ENCODE results near the gene SPAST. TPM values are rescaled to one million over a fixed set of nuclear protein-coding genes. Genes with fewer than 3 reads are reported as not detected.
A peak's percentile ranks its signal among the peaks of the same experiment; 100 is the strongest.
"Not testable (repeated sequence)": the region's sequence is repeated elsewhere in the genome, so short reads cannot be mapped to it uniquely, and the experiment has no call there.

Gene SPAST, protein sequence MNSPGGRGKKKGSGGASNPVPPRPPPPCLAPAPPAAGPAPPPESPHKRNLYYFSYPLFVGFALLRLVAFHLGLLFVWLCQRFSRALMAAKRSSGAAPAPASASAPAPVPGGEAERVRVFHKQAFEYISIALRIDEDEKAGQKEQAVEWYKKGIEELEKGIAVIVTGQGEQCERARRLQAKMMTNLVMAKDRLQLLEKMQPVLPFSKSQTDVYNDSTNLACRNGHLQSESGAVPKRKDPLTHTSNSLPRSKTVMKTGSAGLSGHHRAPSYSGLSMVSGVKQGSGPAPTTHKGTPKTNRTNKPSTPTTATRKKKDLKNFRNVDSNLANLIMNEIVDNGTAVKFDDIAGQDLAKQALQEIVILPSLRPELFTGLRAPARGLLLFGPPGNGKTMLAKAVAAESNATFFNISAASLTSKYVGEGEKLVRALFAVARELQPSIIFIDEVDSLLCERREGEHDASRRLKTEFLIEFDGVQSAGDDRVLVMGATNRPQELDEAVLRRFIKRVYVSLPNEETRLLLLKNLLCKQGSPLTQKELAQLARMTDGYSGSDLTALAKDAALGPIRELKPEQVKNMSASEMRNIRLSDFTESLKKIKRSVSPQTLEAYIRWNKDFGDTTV
- total RNA-seq = 8.7 TPM
- long read RNA-seq, full-length matches to known transcripts = 3 of 8 reads
- long read RNA-seq, partial matches to known transcripts = 1 of 8 reads
- long read RNA-seq, other reads (novel, unspliced or antisense) = 4 of 8 reads

- Histone ChIP-seq H3K4me3 (peak within 1 kb of the TSS; percentile 91), H3K9me3 (replicated peaks) (no peaks in the 10 kb centered on the region), H3K36me3 (no peaks in the 10 kb centered on the region), H3K27ac (replicated peaks) (peak within 1 kb of the TSS; percentile 96), H3K27me3 (ENCODE audit: low read depth) (no peaks in the 10 kb centered on the region), H3K4me1 (peaks cover 52% of the 10 kb centered on the region)
- peak; percentile 99 for DNase-seq
- TF ChIP-seq, protein P1, sequence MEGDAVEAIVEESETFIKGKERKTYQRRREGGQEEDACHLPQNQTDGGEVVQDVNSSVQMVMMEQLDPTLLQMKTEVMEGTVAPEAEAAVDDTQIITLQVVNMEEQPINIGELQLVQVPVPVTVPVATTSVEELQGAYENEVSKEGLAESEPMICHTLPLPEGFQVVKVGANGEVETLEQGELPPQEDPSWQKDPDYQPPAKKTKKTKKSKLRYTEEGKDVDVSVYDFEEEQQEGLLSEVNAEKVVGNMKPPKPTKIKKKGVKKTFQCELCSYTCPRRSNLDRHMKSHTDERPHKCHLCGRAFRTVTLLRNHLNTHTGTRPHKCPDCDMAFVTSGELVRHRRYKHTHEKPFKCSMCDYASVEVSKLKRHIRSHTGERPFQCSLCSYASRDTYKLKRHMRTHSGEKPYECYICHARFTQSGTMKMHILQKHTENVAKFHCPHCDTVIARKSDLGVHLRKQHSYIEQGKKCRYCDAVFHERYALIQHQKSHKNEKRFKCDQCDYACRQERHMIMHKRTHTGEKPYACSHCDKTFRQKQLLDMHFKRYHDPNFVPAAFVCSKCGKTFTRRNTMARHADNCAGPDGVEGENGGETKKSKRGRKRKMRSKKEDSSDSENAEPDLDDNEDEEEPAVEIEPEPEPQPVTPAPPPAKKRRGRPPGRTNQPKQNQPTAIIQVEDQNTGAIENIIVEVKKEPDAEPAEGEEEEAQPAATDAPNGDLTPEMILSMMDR (IDR thresholded peaks at IDR 0.05; ENCODE audit: borderline replicate concordance) = peak; percentile 79
- intact Hi-C loops (cut with micrococcal nuclease) = no loop called here
Measured at GRCh38 chr2:32063310-32064020, at the start of gene SPAST. SPAST (plus strand) TSS chr2:32063556; CDS start chr2:32063832, 276 bp downstream.

DNA sequence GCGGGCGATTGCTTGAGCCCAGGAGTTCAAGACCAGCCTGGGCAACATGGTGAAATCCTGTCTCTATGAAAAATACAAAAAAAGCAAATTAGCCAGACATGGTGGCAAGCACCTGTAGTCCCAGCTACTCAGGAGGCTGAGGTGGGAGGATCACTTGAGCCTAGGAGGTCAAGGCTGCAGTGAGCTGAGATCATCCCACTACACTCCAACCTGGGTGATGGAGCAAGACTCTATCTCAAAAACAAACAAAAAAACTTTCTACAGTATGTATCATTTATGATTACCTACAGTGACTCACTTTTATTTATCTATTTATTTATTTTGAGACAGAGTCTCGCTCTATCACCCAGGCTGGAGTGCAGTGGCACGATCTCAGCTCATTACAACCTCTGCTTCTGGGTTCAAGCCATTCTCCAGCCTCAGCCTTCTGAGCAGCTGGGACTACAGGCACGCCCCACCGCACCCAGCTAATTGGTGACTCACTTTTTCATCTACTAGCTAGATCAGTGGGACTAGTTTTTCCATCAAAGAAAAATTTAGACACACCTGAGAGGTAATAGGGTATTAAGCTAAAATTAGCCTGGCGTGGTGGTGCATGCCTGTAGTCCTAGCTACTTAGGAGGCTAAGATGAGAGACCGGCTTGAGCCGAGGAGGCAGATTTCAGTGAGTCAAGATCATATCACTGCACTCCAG lies 44.4 kb upstream of the SPAST start:
- H3K4me3 ChIP-seq; DNase-seq; intact Hi-C loops (cut with micrococcal nuclease); H3K27me3 ChIP-seq (ENCODE audit: low read depth); H3K27ac ChIP-seq (replicated peaks); H3K9me3 ChIP-seq (replicated peaks); H3K4me1 ChIP-seq: not testable (repeated sequence)
- H3K36me3 ChIP-seq = peaks cover 69% of the 10 kb centered on the region

DNA sequence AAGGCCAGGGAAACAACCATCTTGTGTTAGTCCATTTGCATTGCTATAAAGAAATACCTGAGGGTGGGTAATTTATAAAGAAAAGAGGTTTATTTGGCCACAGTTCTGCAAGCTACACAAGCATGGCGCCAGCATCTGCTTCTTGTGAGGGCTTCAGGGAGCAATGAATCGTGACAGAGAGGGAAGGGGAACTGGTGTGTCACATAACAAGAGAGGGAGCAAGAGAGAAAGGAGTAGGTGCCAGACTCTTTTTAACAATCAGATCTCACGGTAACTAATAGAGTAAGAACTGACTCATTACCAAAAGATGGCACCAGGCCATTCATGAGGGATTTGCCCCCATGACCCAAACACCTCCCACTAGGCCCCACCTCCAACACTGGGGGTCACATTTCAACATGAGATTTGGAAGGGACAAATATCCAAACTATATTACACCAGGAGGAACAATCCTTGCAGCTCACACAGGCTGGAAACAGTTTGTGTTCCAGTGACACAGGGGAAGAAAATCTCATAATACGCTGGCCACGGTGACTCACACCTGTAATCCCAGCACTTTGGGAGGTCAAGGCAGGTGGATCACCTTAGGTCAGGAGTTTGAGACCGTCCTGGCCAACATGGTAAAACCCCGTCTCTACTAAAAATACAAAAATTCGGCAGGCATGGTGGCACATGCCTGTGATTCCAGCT lies 29.0 kb upstream of the SPAST start:
- intact Hi-C loops (cut with micrococcal nuclease); H3K27me3 ChIP-seq (ENCODE audit: low read depth); DNase-seq; H3K4me3 ChIP-seq; H3K27ac ChIP-seq (replicated peaks); H3K9me3 ChIP-seq (replicated peaks): not testable (repeated sequence)
- Histone ChIP-seq H3K4me1 (peaks cover 16% of the 10 kb centered on the region), H3K36me3 (peaks cover 28% of the 10 kb centered on the region)

- peaks cover 19% of the 10 kb centered on the region for H3K4me1 ChIP-seq
- H3K27ac ChIP-seq (replicated peaks) = peak within 1 kb of the TSS; percentile 85
- TF ChIP-seq, protein P1 (IDR thresholded peaks at IDR 0.05; ENCODE audit: borderline replicate concordance) = no peak
- intact Hi-C loops (cut with micrococcal nuclease) = no loop called here
- H3K9me3 ChIP-seq (replicated peaks) = no peaks in the 10 kb centered on the region
- H3K4me3 ChIP-seq = peak within 1 kb of the TSS; percentile 97
- peaks cover 12% of the 10 kb centered on the region for H3K36me3 ChIP-seq
- peak; percentile 92 for DNase-seq
- no peaks in the 10 kb centered on the region for H3K27me3 ChIP-seq (ENCODE audit: low read depth)
Measured at GRCh38 chr2:32039447-32040219, 23.7 kb upstream of the SPAST start, which contains the start of gene DPY30. DPY30 (minus strand) TSS chr2:32039805; CDS start chr2:32039456, 349 bp downstream.

DNA sequence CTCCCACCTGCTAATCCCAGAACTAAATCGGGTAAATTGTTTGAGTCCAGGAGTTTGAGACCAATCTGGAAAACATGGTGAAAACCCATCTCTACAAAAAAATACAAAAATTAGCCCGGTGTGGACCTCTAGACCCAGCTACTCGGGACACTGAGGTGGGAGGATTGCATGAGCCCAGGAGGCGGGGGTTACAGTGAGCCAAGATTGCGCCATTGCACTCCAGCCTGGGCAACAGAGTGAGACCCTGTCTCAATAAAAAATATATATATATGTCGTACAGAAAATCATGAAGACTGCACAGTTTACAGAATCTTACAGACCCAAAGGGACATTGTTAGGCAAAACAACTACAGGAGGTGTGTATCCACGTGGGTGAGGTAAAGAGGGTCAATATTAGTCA lies 19.8 kb upstream of the SPAST start:
- no peaks in the 10 kb centered on the region for H3K36me3 ChIP-seq
- no peaks in the 10 kb centered on the region for H3K9me3 ChIP-seq (replicated peaks)
- DNase-seq = no peak
- peaks cover 17% of the 10 kb centered on the region for H3K4me1 ChIP-seq
- intact Hi-C loops (cut with micrococcal nuclease) = no loop called here
- H3K27ac ChIP-seq (replicated peaks) = no peak overlapping the region
- H3K4me3 ChIP-seq = no peak overlapping the region
- H3K27me3 ChIP-seq (ENCODE audit: low read depth) = no peaks in the 10 kb centered on the region
- TF ChIP-seq, protein P1 (IDR thresholded peaks at IDR 0.05; ENCODE audit: borderline replicate concordance) = no peak
